Epidermal melanocyte (primary cell): ENCODE data around the gene UCKL1.
"Not testable (repeated sequence)": the region's sequence is repeated elsewhere in the genome, so short reads cannot be mapped to it uniquely, and the experiment has no call there.

ENCODE experiments used
- DNase-seq: peaks from one replicate; pipeline ENCODE4 v3.0.0; 2011; ENCODE audit warnings: low spot score; ENCODE audit not compliant: insufficient read length

The UCKL1 gene

DNA sequence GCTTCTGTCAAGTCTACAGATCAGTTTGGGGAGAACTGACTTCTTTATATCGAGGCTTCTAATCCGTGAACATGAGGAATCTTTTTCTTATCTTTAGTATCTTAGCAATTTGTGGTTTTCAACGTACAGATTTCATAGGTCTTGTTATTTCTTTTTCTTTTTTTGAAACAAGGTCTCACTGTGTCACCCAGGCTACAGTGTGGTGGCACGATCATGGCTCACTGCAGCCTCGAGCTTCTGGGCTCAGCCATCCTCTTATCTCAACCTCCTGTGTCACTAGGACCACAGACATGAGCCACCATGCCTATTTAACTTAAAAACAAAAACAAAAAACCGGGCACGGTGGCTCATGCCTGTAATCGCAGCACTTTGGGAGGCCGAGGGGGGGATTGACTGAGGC, 32.0 kb downstream of the UCKL1 start:
- no peak for DNase-seq

DNA sequence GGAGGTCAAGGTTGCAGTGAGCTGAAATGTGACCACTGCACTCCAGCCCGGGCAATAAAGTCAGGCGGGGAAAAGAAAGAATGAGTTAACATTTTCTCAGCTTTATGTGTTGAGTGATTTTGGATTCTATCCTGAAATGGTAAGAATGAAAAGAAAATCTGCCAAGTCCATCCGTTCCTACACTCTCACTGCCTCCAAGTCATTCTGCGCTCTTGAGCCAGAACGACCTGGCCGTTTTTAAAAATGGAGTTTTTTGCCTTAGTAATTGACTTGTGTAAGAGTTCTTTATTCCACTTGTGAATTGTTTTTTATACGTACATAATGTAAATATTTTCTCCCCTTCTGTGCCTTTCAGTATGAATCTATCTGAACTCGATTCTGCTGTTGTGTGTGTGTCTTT, 32.6 kb downstream of the UCKL1 start:
- no peak for DNase-seq

DNA sequence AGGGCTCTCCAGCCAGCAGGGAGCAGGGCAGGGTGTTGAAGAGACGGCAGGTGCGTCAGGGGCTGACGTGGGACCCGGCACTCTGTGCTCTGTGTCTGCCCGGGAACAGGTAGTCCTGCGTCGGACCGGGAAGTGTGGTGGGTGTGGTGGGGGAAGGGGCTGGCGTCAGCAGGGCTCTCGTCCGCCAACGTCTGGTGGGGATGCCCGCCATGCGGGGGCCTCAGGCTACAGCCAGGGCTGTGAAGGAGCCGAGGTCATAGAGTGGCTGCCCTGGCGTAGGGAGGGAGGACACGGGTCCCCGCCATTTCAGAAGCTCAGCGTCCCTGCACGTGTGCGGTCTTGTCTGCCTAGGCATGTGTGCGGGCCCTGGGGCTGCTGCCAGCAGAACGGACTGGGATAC, 36.0 kb downstream of the UCKL1 start:
- no peak for DNase-seq

- DNase-seq: no peak
Observed at GRCh38 chr20:63919130-63919529, 37.1 kb downstream of the UCKL1 start.

GRCh38 chr20:63917811-63918210, 38.4 kb downstream of the UCKL1 start:
- DNase-seq: no peak

DNA sequence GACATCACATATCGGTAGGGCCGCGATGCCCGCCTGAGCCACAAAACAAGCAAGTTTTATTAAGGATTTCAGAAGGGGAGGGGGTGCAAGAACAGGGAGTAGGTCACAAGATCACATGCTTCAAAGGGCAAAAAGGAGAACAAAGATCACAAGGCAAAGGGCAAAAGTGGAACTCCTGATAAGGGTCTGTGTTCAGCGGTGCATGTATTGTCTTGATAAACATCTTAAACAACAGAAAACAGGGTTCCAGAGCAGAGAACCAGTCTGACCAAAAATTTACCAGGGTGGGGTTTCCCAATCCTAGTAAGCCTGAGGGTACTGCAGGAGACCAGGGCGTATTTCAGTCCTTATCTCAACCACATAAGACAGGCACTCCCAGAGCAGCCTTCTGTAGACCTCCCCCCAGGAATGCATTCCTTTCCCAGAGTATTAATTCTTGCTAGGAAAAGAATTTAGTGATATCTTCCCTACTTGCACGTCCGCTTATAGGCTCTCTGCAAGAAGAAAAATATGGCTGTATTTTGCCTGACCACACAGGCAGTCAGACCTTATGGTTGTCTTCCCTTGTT, 39.8 kb downstream of the UCKL1 start:
- DNase-seq: not testable (repeated sequence)

DNA sequence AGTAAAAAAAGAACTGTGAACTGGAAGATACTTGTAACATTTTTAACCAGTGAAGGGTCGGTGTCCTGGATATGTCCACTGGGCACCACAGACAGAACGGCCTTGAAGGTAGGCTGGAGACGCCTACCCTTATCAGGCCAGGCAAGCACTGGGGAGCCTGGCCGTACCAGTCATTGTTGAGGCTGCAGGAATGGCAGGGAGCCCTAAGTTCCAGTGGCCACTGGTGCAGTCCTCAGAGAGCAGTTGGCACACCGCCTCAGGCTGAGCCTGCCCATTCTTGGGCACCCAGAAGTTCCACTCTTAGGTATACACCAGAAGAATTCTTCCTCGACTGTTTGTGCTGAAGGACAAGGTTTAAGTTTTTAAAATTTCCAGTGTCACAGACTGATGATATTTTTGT, 40.7 kb downstream of the UCKL1 start:
- no peak for DNase-seq

DNA sequence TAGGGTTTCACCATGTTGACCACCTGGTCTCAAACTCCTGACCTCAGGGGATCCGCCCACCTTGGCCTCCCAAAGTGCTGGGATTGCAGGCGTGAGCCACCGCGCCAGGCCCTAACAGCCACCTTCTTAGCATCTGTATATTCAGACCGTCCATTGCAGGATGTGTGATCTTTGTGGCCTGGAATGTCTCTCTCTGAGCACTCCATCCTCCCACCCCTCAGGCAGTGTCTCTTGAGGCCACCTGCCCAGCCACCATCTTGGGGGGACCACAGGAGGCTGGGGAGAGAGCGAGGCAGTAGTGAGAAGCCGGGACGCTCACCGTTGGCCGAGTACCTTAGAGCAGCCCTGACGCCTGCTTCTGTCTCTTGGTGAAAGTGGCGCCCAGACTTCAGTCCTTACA, 42.4 kb downstream of the UCKL1 start:
- DNase-seq: no peak

DNA sequence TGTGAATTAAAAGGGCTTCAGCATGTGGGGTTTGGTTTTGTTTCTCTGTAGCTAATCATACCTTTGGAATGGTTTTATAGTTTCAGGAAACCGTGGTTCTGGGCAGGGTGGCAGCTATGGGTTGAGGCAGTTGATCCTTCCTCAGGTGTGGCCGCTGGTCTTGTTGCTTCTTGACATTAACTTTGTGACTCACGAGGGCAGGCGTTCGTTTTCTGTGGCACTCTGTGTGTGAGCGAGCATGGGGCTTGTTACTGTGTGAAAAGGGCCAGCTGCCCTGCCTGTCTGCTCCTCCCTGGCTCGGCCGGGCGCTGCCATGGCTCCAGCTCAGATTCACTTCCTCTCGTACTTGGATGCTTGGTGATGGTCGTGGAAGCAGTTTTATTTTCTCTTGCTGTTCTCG, 45.0 kb downstream of the UCKL1 start:
- no peak for DNase-seq

GRCh38 chr20:63908008-63908682, 48.1 kb downstream of the UCKL1 start:
- DNase-seq: no peak

GRCh38 chr20:63903796-63904561, 52.2 kb downstream of the UCKL1 start:
- DNase-seq: no peak

DNA sequence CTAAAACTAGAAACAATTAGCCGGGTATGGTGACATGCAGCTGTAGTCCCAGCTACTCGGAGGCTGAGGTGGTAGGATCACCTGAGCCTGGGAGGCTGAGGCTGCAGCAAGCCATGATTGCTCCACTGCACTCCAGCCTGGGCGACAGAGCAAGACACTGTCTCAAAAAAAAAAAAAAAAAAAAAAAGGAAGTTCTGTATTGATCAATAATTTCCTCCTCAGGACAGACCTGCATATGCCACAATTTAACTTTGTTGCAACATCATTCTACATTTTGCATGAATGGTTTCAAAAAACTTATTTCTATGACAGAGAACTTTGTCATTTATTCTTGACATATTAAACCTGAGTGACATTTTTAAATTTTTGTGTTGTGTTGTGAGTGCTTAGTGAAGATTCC, 55.8 kb downstream of the UCKL1 start:
- no peak for DNase-seq

GRCh38 chr20:63898882-63899558, 57.2 kb downstream of the UCKL1 start:
- no peak for DNase-seq

DNA sequence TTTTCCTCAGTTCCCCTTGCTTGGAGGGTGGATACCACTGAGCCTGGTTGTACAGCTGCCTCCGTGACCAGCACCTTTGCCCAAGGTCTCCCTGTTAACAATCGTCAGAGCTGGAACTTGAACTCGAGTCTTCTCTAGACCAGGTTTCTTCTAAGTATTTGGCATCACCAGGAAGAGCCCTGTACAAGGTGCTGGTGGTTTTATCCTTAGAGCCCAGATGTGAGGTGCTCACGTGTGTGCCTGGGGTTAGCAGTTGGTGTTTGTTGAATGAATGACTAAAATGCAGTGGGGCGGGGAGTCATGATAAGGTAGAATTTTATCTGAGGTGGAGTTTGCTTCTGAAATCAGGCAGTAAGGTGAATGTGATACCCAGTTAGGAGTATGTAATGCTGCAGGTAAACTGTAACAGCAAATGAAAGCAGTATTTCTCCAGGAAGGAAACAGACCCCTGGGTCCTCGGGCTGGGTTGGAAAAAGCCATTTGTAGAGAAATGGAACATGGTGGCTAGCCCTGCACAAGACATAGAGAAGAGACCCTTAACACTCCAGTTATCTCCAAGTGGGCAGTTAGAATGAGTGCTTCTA, 58.1 kb downstream of the UCKL1 start:
- DNase-seq: no peak

- DNase-seq: no peak
Observed at GRCh38 chr20:63896264-63897105, 59.7 kb downstream of the UCKL1 start.

DNA sequence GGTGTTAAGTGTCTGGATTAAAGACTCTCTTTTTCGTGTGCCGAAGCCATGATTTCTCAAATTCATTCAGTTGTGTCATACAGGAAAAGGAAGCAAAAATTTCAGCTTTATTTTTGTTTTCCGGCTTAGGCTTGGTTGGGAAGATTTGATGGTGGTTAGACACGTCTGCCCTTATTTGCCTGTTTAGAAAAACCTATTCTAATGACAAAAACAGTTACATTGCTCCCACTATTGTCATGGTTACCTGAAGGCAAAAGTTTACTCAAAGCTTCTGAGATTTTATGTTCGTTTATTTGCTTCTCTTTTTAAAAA, 60.3 kb downstream of the UCKL1 start:
- DNase-seq: no peak

GRCh38 chr20:63895202-63895951, 60.8 kb downstream of the UCKL1 start:
- no peak for DNase-seq

DNA sequence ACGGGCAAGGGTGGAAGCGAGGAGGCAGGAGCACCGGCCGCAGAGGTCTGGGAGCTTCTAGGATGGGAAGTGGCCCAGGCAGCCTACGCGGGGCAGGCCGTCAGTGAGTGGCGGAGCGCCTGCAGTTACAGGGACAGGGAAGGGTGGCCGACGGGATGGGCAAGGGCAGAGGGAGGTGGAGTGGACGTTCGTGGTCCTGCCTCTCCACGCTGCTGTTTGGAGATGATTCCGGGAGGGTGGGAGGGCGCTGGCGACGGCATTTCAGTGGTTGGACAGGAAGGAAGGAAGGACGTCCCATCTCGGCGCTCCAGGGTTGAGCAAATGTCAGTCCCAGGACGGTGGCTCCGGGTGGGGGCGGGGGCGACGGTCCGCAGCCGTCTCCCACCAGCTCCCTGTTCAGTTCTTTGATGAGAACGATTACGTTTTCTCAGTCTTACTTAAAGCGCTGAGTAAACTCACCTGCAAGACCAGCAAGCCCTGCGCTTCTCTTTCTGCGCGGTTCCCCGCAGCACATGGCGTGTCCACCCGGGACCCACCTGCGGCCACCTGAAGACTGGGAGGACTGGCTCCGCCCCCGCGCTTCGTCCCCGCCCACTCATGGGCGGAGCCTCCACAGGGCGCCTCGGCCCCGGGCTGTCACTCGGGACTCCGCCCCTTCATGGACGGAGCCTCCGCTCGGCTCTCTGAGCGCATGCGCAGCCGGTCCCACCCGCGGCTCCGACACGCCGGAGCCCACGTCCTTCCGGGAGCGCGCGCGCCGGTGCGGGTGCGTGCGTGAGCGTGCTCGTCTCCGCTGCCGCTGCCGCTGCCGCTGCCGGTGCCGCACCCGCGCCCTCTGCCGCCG, 61.6 kb downstream of the UCKL1 start, which contains the start of gene DNAJC5:
Gene DNAJC5 (plus strand): TSS at position 769 of the 844 bp plus-strand sequence. CDS start 33,220 bp downstream, outside the sequence.
- DNase-seq: peak; percentile 100

DNA sequence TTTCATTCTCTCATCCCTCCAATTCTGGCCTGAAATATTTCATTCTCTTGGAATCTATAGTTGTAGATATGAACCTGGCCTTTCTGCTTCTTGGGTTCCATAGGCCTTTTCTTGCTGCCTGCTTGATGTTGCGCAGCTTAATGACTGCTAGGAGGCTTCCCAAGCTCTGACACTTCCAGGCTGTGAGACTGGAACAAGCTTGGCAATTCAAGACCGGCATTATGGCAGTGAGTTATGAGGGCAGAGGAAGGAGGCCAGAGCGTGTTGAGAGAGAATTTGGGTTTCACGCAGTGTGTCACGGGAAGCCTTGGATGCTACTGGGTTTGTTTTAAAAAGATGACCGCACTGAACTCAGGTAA, 62.2 kb downstream of the UCKL1 start:
- DNase-seq: no peak
